ENCODE results near the gene FAAP24.
"Not testable (repeated sequence)": the region's sequence is repeated elsewhere in the genome, so short reads cannot be mapped to it uniquely, and the experiment has no call there.

Gene FAAP24

GRCh38 chr19:33000510-33000909 is 28.5 kb downstream of the FAAP24 start:
- DNase-seq, result no peak

- DNase-seq, result no peak
Measured at GRCh38 chr19:33000910-33001309, 28.9 kb downstream of the FAAP24 start.

DNA sequence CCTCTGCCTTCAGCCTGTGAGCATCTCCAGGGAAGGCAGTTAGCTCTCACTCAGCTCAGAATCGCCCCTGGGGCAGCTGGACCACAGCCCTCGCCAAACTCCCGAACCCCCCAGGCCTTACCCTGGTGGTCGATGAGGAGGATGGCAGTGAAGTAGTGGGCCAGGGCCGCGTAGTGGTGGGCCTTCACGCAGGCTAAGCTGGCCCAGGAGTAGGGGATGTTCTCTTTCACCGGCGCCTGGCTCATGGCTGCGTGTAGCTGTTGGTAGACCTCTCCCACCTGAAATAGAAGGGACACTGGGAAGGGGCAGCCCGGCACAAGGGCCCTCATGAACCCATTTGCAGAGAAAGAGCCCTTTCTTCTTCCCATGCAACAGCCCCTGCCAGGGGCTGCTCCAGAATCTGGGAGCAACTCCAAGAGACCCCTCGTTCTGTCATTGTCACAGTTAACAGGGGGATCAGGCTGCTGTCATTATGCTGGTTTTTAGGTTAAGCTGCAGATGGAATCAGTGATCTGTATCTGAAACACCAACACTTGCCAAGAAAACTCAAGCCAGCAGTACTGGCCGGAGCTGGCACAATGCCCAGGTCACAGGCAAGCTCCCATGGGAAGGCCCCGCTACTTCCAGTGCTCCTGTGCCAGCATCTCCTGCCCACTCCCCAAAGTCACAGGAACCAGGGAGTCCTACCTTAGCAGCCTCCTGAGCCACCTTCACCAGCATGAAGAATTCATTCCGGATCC is 30.3 kb downstream of the FAAP24 start:
- not testable (repeated sequence) for DNase-seq

GRCh38 chr19:33003424-33004024 is 31.5 kb downstream of the FAAP24 start:
- DNase-seq, result not testable (repeated sequence)

DNA sequence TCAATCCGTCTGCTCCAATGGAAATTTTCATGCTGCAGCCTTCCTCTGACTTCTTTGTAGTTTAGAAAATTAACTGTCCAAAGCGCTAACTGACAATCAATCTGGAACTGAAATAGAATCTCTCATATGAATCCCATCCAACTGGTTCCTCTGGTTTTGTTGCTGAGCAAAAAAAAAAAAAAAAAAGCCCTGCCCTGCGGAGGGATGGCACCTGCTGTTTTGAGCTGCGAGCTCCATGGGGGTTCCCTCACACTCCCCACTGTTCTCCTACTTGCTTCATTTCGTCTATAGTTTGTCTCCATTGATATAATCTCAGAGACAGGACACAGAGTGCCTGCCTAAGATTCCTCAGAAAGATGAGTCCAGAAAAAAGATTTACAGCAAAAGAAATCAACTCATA is 33.4 kb downstream of the FAAP24 start:
- no peak for DNase-seq

GRCh38 chr19:33008738-33009137 is 36.7 kb downstream of the FAAP24 start:
- no peak for DNase-seq

DNA sequence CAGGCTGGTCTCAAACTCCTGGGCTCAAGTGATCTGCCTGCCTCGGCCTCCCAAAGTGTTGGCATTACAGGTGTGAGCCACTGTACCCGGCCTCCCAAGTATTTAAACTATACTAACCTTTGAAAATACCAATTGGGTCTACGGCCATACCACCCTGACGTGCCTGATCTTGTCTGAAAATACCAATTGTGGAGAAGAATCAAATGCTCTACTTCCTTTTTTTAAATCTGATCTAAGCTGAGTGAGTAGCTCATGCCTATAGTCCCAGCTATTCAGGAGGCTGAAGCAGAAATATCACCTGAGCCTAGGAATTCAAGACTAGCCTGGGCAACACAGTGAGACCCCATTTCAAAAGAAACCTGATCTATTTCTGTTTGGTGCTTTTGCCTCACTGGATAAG is 38.8 kb downstream of the FAAP24 start:
- not testable (repeated sequence) for DNase-seq

DNA sequence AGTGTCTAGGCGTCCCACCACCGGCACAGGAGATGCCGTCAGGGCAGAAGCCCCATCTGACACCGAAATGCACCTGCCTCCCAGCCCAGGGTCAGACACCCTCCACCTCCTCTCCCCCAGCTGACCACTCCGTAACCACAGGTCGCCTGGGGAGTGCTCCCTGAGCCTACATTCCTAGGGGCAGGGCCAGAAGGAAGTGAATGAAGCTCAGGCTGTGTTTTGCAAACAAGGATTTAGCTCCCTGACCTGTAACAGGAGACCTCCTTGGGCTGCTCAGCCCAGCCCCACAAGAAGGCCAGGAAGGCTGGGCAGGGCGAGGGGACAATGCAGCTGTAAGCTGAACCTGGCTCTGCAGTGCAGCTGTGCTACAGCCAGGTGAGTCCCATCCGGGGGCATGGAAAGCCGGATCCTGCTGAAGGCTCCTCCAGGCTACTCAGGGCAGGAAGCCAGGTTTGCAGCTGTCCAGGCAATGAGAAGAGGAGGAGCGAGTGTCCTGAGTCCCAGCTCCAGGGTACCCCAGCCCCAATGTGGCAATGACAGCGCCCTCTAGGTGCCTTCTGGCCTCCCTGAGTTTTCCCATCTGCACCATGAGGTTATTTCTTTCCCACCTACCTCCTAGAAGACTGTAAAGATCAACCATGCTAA is 50.6 kb downstream of the FAAP24 start:
- DNase-seq, result no peak

- DNase-seq, result no peak
Measured at GRCh38 chr19:33024398-33024797, 52.4 kb downstream of the FAAP24 start.

DNA sequence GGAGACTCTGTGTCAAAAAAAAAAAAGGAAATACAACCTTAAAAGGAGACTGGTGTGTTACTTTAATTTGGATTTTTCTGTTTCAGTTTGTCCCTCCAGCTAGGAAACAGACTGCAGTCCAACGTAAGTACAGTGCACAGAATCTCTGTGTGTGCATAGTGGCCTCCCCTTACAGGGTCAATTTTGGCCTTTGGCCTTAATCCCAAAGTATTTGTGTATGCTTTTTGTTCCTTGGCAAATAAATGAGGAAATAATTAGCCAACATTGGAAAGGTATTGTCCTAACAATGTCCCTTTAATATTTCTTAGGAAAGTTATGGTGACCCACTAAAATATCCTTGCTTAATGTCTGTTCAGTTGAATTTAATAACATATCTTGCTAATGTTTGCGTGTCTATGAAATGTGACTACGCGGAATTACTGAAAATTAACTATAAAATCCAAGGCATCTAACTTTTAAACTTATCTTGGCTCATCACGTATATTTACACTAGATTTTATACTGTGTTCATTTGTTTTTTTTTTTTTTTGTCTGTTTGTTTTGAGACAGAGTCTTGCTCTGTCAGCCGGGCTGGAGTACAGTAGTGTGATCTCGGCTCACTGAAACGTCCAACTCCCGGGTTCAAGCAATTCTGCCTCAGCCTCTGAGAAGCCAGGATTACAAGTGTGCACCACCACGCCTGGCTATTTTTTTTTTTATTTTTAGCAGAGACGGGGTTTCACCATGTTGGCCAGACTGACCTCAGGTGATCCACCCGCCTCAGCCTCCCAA is 53.6 kb downstream of the FAAP24 start:
- DNase-seq, result not testable (repeated sequence)

DNA sequence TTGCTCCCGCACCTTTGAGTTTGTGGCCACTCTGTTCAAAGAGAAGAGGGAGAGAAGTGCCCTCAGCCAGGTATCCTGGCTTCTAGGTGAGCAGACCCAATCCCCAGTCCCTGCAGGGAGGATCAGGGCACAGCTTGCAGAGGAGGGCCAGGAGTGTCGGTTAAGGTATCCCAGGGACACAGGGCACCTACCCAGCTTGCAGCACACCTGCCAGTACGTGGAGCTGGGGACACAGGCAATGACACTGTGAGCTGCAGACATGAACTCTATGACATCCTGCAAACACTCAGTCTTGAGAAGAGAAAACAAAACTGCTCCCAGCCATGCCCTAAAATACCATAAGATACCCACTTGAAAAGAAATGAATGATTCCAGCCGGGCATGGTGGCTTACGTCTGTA is 54.6 kb downstream of the FAAP24 start:
- not testable (repeated sequence) for DNase-seq
